Esophagus mucosa (tissue), 1 donor: Measurements from ENCODE around the gene SV2C. TPM values are rescaled to one million over a fixed set of nuclear protein-coding genes. Genes with fewer than 3 reads are reported as not detected.
A peak's percentile ranks its signal among the peaks of the same experiment; 100 is the strongest.

ENCODE experiments used
- ATAC-seq: fragments of 200-7000 bp; cut with Tn5 transposase; one replicate; pipeline ENCODE4 v1.9.1; 2020
- total RNA-seq: library from RNA; stranded (reverse); gene quantifications from one replicate; pipeline ENCODE4 v1.2.4, GENCODE V29; 2023
- donor health status: DM: yes; HTN: yes; CAD: no.

Gene SV2C
- total RNA-seq, 1 donor from 2014 or later: 0.12 TPM

- no peak for ATAC-seq
Measured at GRCh38 chr5:76106149-76106548, 23.0 kb downstream of the SV2C start.

GRCh38 chr5:76111477-76112174, 28.4 kb downstream of the SV2C start:
- peak; percentile 13 for ATAC-seq

- ATAC-seq: no peak
Measured at GRCh38 chr5:76113103-76113502, 29.9 kb downstream of the SV2C start.

GRCh38 chr5:76114179-76114851, 31.1 kb downstream of the SV2C start:
- no peak for ATAC-seq

- no peak for ATAC-seq
Measured at GRCh38 chr5:76125346-76125745, 42.2 kb downstream of the SV2C start.

- ATAC-seq: no peak
Measured at GRCh38 chr5:76125888-76126287, 42.7 kb downstream of the SV2C start.

- no peak for ATAC-seq
Measured at GRCh38 chr5:76134003-76134402, 50.8 kb downstream of the SV2C start.

- no peak for ATAC-seq
Measured at GRCh38 chr5:76134646-76135045, 51.5 kb downstream of the SV2C start.

- no peak for ATAC-seq
Measured at GRCh38 chr5:76137887-76138542, 54.8 kb downstream of the SV2C start.

GRCh38 chr5:76143884-76144283, 60.7 kb downstream of the SV2C start:
- no peak for ATAC-seq

- no peak for ATAC-seq
Measured at GRCh38 chr5:76144513-76145274, 61.5 kb downstream of the SV2C start.

- ATAC-seq: no peak
Measured at GRCh38 chr5:76145945-76146344, 62.8 kb downstream of the SV2C start.

- no peak for ATAC-seq
Measured at GRCh38 chr5:76149636-76150035, 66.5 kb downstream of the SV2C start.

- no peak for ATAC-seq
Measured at GRCh38 chr5:76152161-76152560, 69.0 kb downstream of the SV2C start.

- ATAC-seq: no peak
Measured at GRCh38 chr5:76152700-76153099, 69.5 kb downstream of the SV2C start.

GRCh38 chr5:76153271-76153670, 70.1 kb downstream of the SV2C start:
- ATAC-seq: no peak

GRCh38 chr5:76154009-76154690, 71.0 kb downstream of the SV2C start:
- ATAC-seq: no peak

- no peak for ATAC-seq
Measured at GRCh38 chr5:76155536-76155935, 72.4 kb downstream of the SV2C start.

- ATAC-seq: no peak
Measured at GRCh38 chr5:76162335-76162734, 79.2 kb downstream of the SV2C start.

- ATAC-seq: no peak
Measured at GRCh38 chr5:76163111-76163628, 80.0 kb downstream of the SV2C start.

GRCh38 chr5:76165029-76165428, 81.8 kb downstream of the SV2C start:
- no peak for ATAC-seq

- no peak for ATAC-seq
Measured at GRCh38 chr5:76165711-76166374, 82.7 kb downstream of the SV2C start.
